Measurements from ENCODE around the gene NAIF1.

NAIF1 gene

GRCh38 chr9:128107468-128108268 is 40.5 kb upstream of the NAIF1 start:
- TF ChIP-seq POLR2AphosphoS5 (IDR thresholded peaks at IDR 0.05; ENCODE audit: low read depth, low read length) = no peak
- TF ChIP-seq REST (IDR thresholded peaks at IDR 0.05; ENCODE audit: insufficient read depth in 1 of 2, low read depth in 2 of 2, low read length in 2 of 2) = no peak
- TF ChIP-seq FOXP2 (optimal IDR thresholded peaks at IDR 0.05; ENCODE audit: borderline replicate concordance, extremely low read depth, extremely low read length, insufficient read depth) = no peak
- no peak for TF ChIP-seq TAF1 (IDR thresholded peaks at IDR 0.05; ENCODE audit: borderline replicate concordance, insufficient read depth, low read length)
- TF ChIP-seq SIN3A (IDR thresholded peaks at IDR 0.05; ENCODE audit: borderline replicate concordance, insufficient read depth, low read length) = no peak

- TF ChIP-seq TAF1 (IDR thresholded peaks at IDR 0.05; ENCODE audit: borderline replicate concordance, insufficient read depth, low read length) (no peak), REST (IDR thresholded peaks at IDR 0.05; ENCODE audit: insufficient read depth in 1 of 2, low read depth in 2 of 2, low read length in 2 of 2) (no peak), POLR2AphosphoS5 (IDR thresholded peaks at IDR 0.05; ENCODE audit: low read depth, low read length) (no peak), FOXP2 (optimal IDR thresholded peaks at IDR 0.05; ENCODE audit: borderline replicate concordance, extremely low read depth, extremely low read length, insufficient read depth) (no peak), SIN3A (IDR thresholded peaks at IDR 0.05; ENCODE audit: borderline replicate concordance, insufficient read depth, low read length) (no peak)
Observed at GRCh38 chr9:128106940-128107467, 39.9 kb upstream of the NAIF1 start.

DNA sequence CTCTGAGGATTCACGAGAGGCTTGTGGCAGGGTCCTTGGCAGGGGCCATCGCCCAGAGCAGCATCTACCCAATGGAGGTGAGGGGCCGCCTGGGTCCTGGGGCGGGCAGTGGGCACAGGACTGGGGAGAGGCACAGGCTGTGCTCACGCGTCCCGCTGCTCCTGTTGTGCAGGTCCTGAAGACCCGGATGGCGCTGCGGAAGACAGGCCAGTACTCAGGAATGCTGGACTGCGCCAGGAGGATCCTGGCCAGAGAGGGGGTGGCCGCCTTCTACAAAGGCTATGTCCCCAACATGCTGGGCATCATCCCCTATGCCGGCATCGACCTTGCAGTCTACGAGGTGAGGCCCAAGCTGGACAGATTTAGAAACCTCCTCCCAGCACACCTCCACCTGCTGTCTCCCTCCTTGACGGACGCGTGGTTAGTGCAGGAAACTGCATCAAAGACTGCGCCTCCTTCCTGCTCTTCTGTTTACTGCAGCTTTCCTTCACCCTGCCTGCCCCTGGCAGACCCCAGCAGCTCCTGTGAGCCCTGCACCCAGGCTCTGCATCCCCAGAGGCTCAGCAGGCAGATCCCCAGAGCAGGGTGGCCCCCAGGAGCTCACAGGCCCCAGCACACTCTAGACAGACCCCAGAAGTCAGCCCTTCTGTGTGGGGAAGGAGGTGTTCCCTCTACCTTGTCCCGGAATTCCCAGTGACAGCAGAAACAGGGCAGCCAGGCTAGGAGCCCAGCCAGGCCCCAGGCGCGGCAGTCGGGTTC is 39.2 kb upstream of the NAIF1 start:
- TF ChIP-seq TAF1 (IDR thresholded peaks at IDR 0.05; ENCODE audit: borderline replicate concordance, insufficient read depth, low read length) = no peak
- TF ChIP-seq POLR2AphosphoS5 (IDR thresholded peaks at IDR 0.05; ENCODE audit: low read depth, low read length) = no peak
- TF ChIP-seq FOXP2 (optimal IDR thresholded peaks at IDR 0.05; ENCODE audit: borderline replicate concordance, extremely low read depth, extremely low read length, insufficient read depth) = no peak
- no peak for TF ChIP-seq SIN3A (IDR thresholded peaks at IDR 0.05; ENCODE audit: borderline replicate concordance, insufficient read depth, low read length)
- no peak for TF ChIP-seq REST (IDR thresholded peaks at IDR 0.05; ENCODE audit: insufficient read depth in 1 of 2, low read depth in 2 of 2, low read length in 2 of 2)

GRCh38 chr9:128105538-128106175 is 38.5 kb upstream of the NAIF1 start:
- TF ChIP-seq TAF1 (IDR thresholded peaks at IDR 0.05; ENCODE audit: borderline replicate concordance, insufficient read depth, low read length) (no peak), FOXP2 (optimal IDR thresholded peaks at IDR 0.05; ENCODE audit: borderline replicate concordance, extremely low read depth, extremely low read length, insufficient read depth) (no peak), SIN3A (IDR thresholded peaks at IDR 0.05; ENCODE audit: borderline replicate concordance, insufficient read depth, low read length) (no peak), REST (IDR thresholded peaks at IDR 0.05; ENCODE audit: insufficient read depth in 1 of 2, low read depth in 2 of 2, low read length in 2 of 2) (no peak), POLR2AphosphoS5 (IDR thresholded peaks at IDR 0.05; ENCODE audit: low read depth, low read length) (no peak)

All from PFSK-1 (cell line).